Uterus (tissue), 2 donors: ENCODE measurements around the gene POLD3.

Experiments
- POLR2A ChIP-seq, 2 donors: fragments of 450-650 bp; IDR thresholded peaks; one replicate each; pipeline ENCODE4 v1.6.1; 2016; ENCODE audit warnings: antibody characterized with exemption in 2 of 2, mild to moderate bottlenecking in 1 of 2, moderate library complexity in 1 of 2
- TF ChIP-seq, protein P1 (sequence below), 4 experiments: fragments of 200-600 bp in 2 of 4; fragments of 450-650 bp in 2 of 4; sonication (generic) in 2 of 4; IDR thresholded peaks; one replicate each; pipeline ENCODE4 v1.5.1; 2016 to 2019; ENCODE audit warnings: antibody characterized with exemption in 4 of 4, mild to moderate bottlenecking in 2 of 4, moderate library complexity in 1 of 4

DNA sequence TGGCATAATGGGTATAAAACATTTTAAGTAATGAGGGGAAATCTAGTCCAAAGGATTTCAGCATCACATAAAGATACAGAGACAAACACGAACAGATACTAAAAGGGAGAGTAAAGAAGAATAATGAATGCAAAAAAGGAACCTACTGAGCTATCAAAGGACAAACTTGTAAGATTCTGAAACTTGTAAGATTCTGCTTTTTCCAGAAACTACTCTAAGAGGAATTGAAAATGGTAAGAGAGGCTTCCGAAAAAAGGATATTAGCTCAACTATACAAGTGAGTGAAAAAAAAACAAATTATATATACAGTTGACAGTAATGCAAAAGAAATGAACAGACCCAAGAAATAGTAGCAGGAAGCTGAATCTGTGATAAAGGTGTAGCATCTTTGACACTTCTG lies 37.7 kb downstream of the POLD3 start:
- TF ChIP-seq, protein P1, sequence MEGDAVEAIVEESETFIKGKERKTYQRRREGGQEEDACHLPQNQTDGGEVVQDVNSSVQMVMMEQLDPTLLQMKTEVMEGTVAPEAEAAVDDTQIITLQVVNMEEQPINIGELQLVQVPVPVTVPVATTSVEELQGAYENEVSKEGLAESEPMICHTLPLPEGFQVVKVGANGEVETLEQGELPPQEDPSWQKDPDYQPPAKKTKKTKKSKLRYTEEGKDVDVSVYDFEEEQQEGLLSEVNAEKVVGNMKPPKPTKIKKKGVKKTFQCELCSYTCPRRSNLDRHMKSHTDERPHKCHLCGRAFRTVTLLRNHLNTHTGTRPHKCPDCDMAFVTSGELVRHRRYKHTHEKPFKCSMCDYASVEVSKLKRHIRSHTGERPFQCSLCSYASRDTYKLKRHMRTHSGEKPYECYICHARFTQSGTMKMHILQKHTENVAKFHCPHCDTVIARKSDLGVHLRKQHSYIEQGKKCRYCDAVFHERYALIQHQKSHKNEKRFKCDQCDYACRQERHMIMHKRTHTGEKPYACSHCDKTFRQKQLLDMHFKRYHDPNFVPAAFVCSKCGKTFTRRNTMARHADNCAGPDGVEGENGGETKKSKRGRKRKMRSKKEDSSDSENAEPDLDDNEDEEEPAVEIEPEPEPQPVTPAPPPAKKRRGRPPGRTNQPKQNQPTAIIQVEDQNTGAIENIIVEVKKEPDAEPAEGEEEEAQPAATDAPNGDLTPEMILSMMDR (IDR thresholded peaks at IDR 0.05), result no peak
- TF ChIP-seq POLR2A (IDR thresholded peaks at IDR 0.05), result no peak
